WTC11 (cell line): ENCODE results near the gene SETD4.

ENCODE experiments used
- ATF1 ChIP-seq: sonication (generic); formaldehyde crosslinking; IDR thresholded peaks from 2 replicates; pipeline ENCODE4 v1.8.1; 2023; ENCODE audit warnings: mild to moderate bottlenecking, moderate library complexity, missing genetic modification reagents
- IRF2 ChIP-seq: sonication (generic); formaldehyde crosslinking; IDR thresholded peaks from 2 replicates; pipeline ENCODE4 v1.8.0; 2022; ENCODE audit warnings: low read depth, missing genetic modification reagents, borderline replicate concordance
- KAT7 ChIP-seq: sonication (generic); formaldehyde crosslinking; IDR thresholded peaks from 2 replicates; pipeline ENCODE4 v1.8.1; 2023; ENCODE audit warnings: missing genetic modification reagents, mild to moderate bottlenecking, borderline replicate concordance
- SMAD4 ChIP-seq: sonication (generic); formaldehyde crosslinking; IDR thresholded peaks from 2 replicates; pipeline ENCODE4 v1.8.0; 2022; ENCODE audit warnings: mild to moderate bottlenecking, missing genetic modification reagents
- ZNF121 ChIP-seq: sonication (generic); formaldehyde crosslinking; IDR thresholded peaks from 2 replicates; pipeline ENCODE4 v1.8.0; 2023; ENCODE audit warnings: missing genetic modification reagents
- ZNF138 ChIP-seq: sonication (generic); formaldehyde crosslinking; conservative IDR thresholded peaks from 2 replicates; pipeline ENCODE4 v1.8.1; 2022; ENCODE audit warnings: mild to moderate bottlenecking, moderate library complexity, missing genetic modification reagents
- ZNF423 ChIP-seq: fragments of 250-450 bp; sonication (Bioruptor Pico); IDR thresholded peaks from 2 replicates; pipeline ENCODE4 v2.1.2; 2022; ENCODE audit warnings: mild to moderate bottlenecking, moderate library complexity
- TF ChIP-seq, protein P1 (sequence below): fragments of 200-600 bp; IDR thresholded peaks from 2 replicates; pipeline ENCODE4 v1.8.0; 2022; ENCODE audit warnings: antibody characterized with exemption
- TF ChIP-seq, protein P2 (sequence below): sonication (generic); formaldehyde crosslinking; IDR thresholded peaks from 2 replicates; pipeline ENCODE4 v1.8.0; 2023; ENCODE audit warnings: mild to moderate bottlenecking, missing genetic modification reagents
- TF ChIP-seq, protein P3 (sequence below): sonication (generic); formaldehyde crosslinking; IDR thresholded peaks from 2 replicates; pipeline ENCODE4 v1.8.0; 2022; ENCODE audit warnings: mild to moderate bottlenecking, missing genetic modification reagents
- TF ChIP-seq, protein P4 (sequence below): sonication (generic); formaldehyde crosslinking; IDR thresholded peaks from 2 replicates; pipeline ENCODE4 v1.8.0; 2022; ENCODE audit warnings: mild to moderate bottlenecking, missing genetic modification reagents
- TF ChIP-seq, protein P5 (sequence below): sonication (generic); formaldehyde crosslinking; IDR thresholded peaks from 2 replicates; pipeline ENCODE4 v1.8.1; 2022; ENCODE audit warnings: mild to moderate bottlenecking, moderate library complexity, missing genetic modification reagents
- TF ChIP-seq, protein P6 (sequence below): sonication (generic); formaldehyde crosslinking; IDR thresholded peaks from 2 replicates; pipeline ENCODE4 v1.8.1; 2023; ENCODE audit warnings: mild to moderate bottlenecking, missing genetic modification reagents

DNA sequence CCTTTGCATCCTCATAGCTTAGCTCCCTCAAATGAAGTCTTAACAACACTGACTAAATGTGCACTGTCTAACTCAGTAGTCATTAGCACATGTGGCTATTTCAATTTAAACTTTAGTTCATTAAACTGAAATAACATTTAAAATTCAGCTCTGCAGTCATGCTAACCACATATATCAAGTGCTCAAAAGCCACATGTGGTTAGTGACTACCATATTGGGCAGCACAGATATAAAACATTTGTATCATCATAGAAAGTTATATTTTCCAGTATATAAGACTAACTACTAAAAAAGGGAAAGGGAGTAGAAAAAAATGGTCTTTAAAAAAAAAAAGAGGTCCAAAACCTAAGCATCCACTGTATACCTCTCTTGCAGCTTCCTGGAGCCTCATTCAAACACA lies 64.1 kb downstream of the SETD4 start:
- TF ChIP-seq, protein P1, sequence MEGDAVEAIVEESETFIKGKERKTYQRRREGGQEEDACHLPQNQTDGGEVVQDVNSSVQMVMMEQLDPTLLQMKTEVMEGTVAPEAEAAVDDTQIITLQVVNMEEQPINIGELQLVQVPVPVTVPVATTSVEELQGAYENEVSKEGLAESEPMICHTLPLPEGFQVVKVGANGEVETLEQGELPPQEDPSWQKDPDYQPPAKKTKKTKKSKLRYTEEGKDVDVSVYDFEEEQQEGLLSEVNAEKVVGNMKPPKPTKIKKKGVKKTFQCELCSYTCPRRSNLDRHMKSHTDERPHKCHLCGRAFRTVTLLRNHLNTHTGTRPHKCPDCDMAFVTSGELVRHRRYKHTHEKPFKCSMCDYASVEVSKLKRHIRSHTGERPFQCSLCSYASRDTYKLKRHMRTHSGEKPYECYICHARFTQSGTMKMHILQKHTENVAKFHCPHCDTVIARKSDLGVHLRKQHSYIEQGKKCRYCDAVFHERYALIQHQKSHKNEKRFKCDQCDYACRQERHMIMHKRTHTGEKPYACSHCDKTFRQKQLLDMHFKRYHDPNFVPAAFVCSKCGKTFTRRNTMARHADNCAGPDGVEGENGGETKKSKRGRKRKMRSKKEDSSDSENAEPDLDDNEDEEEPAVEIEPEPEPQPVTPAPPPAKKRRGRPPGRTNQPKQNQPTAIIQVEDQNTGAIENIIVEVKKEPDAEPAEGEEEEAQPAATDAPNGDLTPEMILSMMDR, result no peak
- TF ChIP-seq SMAD4 (CRISPR knock-in tag), result no peak
- TF ChIP-seq ZNF423 (CRISPR knock-in tag), result no peak
- TF ChIP-seq, protein P2, sequence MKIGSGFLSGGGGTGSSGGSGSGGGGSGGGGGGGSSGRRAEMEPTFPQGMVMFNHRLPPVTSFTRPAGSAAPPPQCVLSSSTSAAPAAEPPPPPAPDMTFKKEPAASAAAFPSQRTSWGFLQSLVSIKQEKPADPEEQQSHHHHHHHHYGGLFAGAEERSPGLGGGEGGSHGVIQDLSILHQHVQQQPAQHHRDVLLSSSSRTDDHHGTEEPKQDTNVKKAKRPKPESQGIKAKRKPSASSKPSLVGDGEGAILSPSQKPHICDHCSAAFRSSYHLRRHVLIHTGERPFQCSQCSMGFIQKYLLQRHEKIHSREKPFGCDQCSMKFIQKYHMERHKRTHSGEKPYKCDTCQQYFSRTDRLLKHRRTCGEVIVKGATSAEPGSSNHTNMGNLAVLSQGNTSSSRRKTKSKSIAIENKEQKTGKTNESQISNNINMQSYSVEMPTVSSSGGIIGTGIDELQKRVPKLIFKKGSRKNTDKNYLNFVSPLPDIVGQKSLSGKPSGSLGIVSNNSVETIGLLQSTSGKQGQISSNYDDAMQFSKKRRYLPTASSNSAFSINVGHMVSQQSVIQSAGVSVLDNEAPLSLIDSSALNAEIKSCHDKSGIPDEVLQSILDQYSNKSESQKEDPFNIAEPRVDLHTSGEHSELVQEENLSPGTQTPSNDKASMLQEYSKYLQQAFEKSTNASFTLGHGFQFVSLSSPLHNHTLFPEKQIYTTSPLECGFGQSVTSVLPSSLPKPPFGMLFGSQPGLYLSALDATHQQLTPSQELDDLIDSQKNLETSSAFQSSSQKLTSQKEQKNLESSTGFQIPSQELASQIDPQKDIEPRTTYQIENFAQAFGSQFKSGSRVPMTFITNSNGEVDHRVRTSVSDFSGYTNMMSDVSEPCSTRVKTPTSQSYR, result no peak
- no peak for TF ChIP-seq KAT7 (CRISPR knock-in tag)
- TF ChIP-seq ZNF121, result no peak
- TF ChIP-seq, protein P3, sequence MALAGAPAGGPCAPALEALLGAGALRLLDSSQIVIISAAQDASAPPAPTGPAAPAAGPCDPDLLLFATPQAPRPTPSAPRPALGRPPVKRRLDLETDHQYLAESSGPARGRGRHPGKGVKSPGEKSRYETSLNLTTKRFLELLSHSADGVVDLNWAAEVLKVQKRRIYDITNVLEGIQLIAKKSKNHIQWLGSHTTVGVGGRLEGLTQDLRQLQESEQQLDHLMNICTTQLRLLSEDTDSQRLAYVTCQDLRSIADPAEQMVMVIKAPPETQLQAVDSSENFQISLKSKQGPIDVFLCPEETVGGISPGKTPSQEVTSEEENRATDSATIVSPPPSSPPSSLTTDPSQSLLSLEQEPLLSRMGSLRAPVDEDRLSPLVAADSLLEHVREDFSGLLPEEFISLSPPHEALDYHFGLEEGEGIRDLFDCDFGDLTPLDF (CRISPR knock-in tag), result no peak
- TF ChIP-seq, protein P4, sequence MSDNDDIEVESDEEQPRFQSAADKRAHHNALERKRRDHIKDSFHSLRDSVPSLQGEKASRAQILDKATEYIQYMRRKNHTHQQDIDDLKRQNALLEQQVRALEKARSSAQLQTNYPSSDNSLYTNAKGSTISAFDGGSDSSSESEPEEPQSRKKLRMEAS (CRISPR knock-in tag), result no peak
- TF ChIP-seq, protein P5, sequence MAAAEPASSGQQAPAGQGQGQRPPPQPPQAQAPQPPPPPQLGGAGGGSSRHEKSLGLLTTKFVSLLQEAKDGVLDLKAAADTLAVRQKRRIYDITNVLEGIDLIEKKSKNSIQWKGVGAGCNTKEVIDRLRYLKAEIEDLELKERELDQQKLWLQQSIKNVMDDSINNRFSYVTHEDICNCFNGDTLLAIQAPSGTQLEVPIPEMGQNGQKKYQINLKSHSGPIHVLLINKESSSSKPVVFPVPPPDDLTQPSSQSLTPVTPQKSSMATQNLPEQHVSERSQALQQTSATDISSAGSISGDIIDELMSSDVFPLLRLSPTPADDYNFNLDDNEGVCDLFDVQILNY (CRISPR knock-in tag), result no peak
- TF ChIP-seq, protein P6, sequence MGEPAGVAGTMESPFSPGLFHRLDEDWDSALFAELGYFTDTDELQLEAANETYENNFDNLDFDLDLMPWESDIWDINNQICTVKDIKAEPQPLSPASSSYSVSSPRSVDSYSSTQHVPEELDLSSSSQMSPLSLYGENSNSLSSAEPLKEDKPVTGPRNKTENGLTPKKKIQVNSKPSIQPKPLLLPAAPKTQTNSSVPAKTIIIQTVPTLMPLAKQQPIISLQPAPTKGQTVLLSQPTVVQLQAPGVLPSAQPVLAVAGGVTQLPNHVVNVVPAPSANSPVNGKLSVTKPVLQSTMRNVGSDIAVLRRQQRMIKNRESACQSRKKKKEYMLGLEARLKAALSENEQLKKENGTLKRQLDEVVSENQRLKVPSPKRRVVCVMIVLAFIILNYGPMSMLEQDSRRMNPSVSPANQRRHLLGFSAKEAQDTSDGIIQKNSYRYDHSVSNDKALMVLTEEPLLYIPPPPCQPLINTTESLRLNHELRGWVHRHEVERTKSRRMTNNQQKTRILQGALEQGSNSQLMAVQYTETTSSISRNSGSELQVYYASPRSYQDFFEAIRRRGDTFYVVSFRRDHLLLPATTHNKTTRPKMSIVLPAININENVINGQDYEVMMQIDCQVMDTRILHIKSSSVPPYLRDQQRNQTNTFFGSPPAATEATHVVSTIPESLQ (CRISPR knock-in tag), result no peak
- TF ChIP-seq ATF1 (CRISPR knock-in tag), result no peak
- TF ChIP-seq IRF2 (CRISPR knock-in tag), result no peak
- TF ChIP-seq ZNF138 (CRISPR knock-in tag), result no peak
